ENCODE results near the gene LGI2. TPM values are rescaled to one million over a fixed set of nuclear protein-coding genes. Genes with fewer than 3 reads are reported as not detected.

Gene LGI2
- total RNA-seq, 1 experiment from 2014 or later = 1.4 TPM

- Histone ChIP-seq H3T11ph (ENCODE audit: low read length) (no peak overlapping the region), H2AK5ac (ENCODE audit: insufficient read length, low read length) (no peak overlapping the region), H4K91ac (ENCODE audit: insufficient read length, low read depth, low read length) (no peak overlapping the region), H3K79me2 (ENCODE audit: insufficient read depth, low read length) (no peaks in the 10 kb centered on the region), H3K79me1 (ENCODE audit: insufficient read depth, low read depth, low read length, poor library complexity, severe bottlenecking) (no peaks in the 10 kb centered on the region), H3K23ac (ENCODE audit: insufficient read length, low read depth, low read length) (no peak overlapping the region), H2BK5ac (ENCODE audit: insufficient read length, low read length) (no peak overlapping the region), H4K5ac (ENCODE audit: insufficient read length, low read depth, low read length) (no peak overlapping the region), H2BK12ac (ENCODE audit: insufficient read length, low read depth, low read length) (no peak overlapping the region), H3K9me3 (ENCODE audit: control insufficient read depth, low read depth, low read length) (peaks cover 6% of the 10 kb centered on the region), H3K4me1 (ENCODE audit: insufficient read depth, low read length) (no peaks in the 10 kb centered on the region), H2AFZ (ENCODE audit: low read length) (no peak overlapping the region), H2BK20ac (ENCODE audit: low read depth, low read length, poor library complexity, severe bottlenecking) (no peak overlapping the region), H3K23me2 (ENCODE audit: insufficient read length, low read depth, low read length, poor library complexity, severe bottlenecking) (no peaks in the 10 kb centered on the region), H4K20me1 (ENCODE audit: control insufficient read depth, insufficient read depth, insufficient read length) (no peaks in the 10 kb centered on the region), H3K56ac (ENCODE audit: insufficient read length, low read depth, low read length) (no peak overlapping the region), H3K9ac (ENCODE audit: extremely low read depth, insufficient read length, low read length) (no peak overlapping the region), H2BK120ac (ENCODE audit: low read depth, low read length, poor library complexity, severe bottlenecking) (no peak overlapping the region), H2BK15ac (ENCODE audit: low read depth, low read length) (no peak overlapping the region), H3K27ac (ENCODE audit: insufficient read length, low read depth, low read length) (no peak overlapping the region), H3K27me3 (ENCODE audit: insufficient read depth, low read length) (no peaks in the 10 kb centered on the region), H3K18ac (ENCODE audit: insufficient read length, low read depth, low read length) (no peak overlapping the region), H3K4ac (ENCODE audit: low read depth, low read length) (no peak overlapping the region), H3K14ac (ENCODE audit: insufficient read depth, low read length) (no peak overlapping the region), H4K8ac (replicated peaks; ENCODE audit: insufficient read length, low read depth, low read length) (no peak overlapping the region), H3K4me2 (ENCODE audit: insufficient read depth, insufficient read length, low read length) (no peak overlapping the region)
- H3K4me1 Mint-ChIP-seq = peaks cover 6 to 8% of the 10 kb centered on the region in 2 experiments
- TF ChIP-seq CTCF (conservative IDR thresholded peaks at IDR 0.05) = no peak
- 0 out of 7 replicates have a peak overlapping the region, but pooled peaks of 2 of the 3 experiments have one; percentile 27 to 76 for H3K27ac Mint-ChIP-seq
- no CpG with 5 or more reads among the region's 7 CpGs for WGBS (ENCODE audit: extremely low coverage, insufficient read length, low lambda C conversion rate)
- peaks cover 12 to 13% of the 10 kb centered on the region in 2 experiments for H3K9me3 Mint-ChIP-seq
- peaks cover 0 to 11% (median 8%) of the 10 kb centered on the region in 3 experiments; a peak in 5 of 7 replicates for H3K36me3 Mint-ChIP-seq (ENCODE audit: insufficient read depth in 1 of 3, low read depth in 3 of 3)
- no peak overlapping the region for H3K4me3 Mint-ChIP-seq
- H3K27me3 Mint-ChIP-seq (ENCODE audit: low read depth) = peaks cover 3% of the 10 kb centered on the region
- DNase-seq = no peak
Measured at GRCh38 chr4:24971192-24971591, 59.6 kb downstream of the LGI2 start.
